Brain microvascular endothelial cell (primary cell): Measurements from ENCODE around the gene ATG2B.

Experiments
- DNase-seq: peaks from one replicate; pipeline ENCODE4 v3.0.0-alpha.2; 2020
- H3K27ac ChIP-seq: fragments of 250-450 bp; sonication (Bioruptor Pico); 2 replicates; pipeline ENCODE4 v1.5.1; 2020; ENCODE audit warnings: mild to moderate bottlenecking, moderate library complexity
- H3K27me3 ChIP-seq: fragments of 250-450 bp; sonication (Bioruptor Pico); replicated peaks from 2 replicates; pipeline ENCODE4 v1.5.1; 2020; ENCODE audit warnings: mild to moderate bottlenecking
- H3K36me3 ChIP-seq: fragments of 250-450 bp; sonication (Bioruptor Pico); replicated peaks from 2 replicates; pipeline ENCODE4 v1.5.1; 2020; ENCODE audit warnings: mild to moderate bottlenecking
- H3K4me3 ChIP-seq: 2 replicates; pipeline ENCODE4 v1.5.1; 2011; ENCODE audit warnings: low read depth, mild to moderate bottlenecking, control low read depth, low read length, moderate library complexity
- CTCF ChIP-seq: IDR thresholded peaks from 2 replicates; pipeline ENCODE4 v1.5.1; 2011; ENCODE audit warnings: low read depth, mild to moderate bottlenecking, moderate library complexity, low read length, control low read depth, inconsistent platforms; ENCODE audit errors: missing control alignments
- in situ Hi-C: cut with HindIII; loops from 2 replicates; pipeline ENCODE4 v1.10.0; 2017; ENCODE audit warnings: low sequenced_read_pairs, low pct_ligation_motif_present

Gene ATG2B

GRCh38 chr14:96232506-96232905 is 130.6 kb downstream of the ATG2B start:
- in situ Hi-C loops = no loop called here
- no peak overlapping the region for H3K4me3 ChIP-seq
- H3K27ac ChIP-seq = no peak overlapping the region
- no peak for TF ChIP-seq CTCF
- H3K36me3 ChIP-seq = no peaks in the 10 kb centered on the region
- DNase-seq = no peak
- H3K27me3 ChIP-seq = no peaks in the 10 kb centered on the region

GRCh38 chr14:96231526-96232130 is 131.5 kb downstream of the ATG2B start:
- H3K4me3 ChIP-seq = no peak overlapping the region
- no peaks in the 10 kb centered on the region for H3K27me3 ChIP-seq
- no peak for TF ChIP-seq CTCF
- DNase-seq = no peak
- no peaks in the 10 kb centered on the region for H3K36me3 ChIP-seq
- in situ Hi-C loops = no loop called here
- no peak overlapping the region for H3K27ac ChIP-seq

- no peak for DNase-seq
- TF ChIP-seq CTCF = no peak
- no peaks in the 10 kb centered on the region for H3K36me3 ChIP-seq
- H3K4me3 ChIP-seq = no peak overlapping the region
- no peaks in the 10 kb centered on the region for H3K27me3 ChIP-seq
- in situ Hi-C loops = no loop called here
- no peak overlapping the region for H3K27ac ChIP-seq
These were observed 132.1 kb downstream of the ATG2B start for GRCh38 chr14:96231056-96231455.

- Histone ChIP-seq H3K27me3 (no peaks in the 10 kb centered on the region), H3K27ac (no peak overlapping the region), H3K36me3 (no peaks in the 10 kb centered on the region), H3K4me3 (no peak overlapping the region)
- in situ Hi-C loops = no loop called here
- no peak for DNase-seq
- TF ChIP-seq CTCF = no peak
These were observed 133.8 kb downstream of the ATG2B start for GRCh38 chr14:96229315-96229714.
